Measurements from ENCODE around the gene HTR1E.

Gene HTR1E

GRCh38 chr6:87029711-87030314 lies 92.5 kb downstream of the HTR1E start:
- Mint-ChIP-seq H3K36me3 (no peaks in the 10 kb centered on the region), H3K27me3 (peaks cover 2% of the 10 kb centered on the region), H3K4me3 (no peak overlapping the region), H3K4me1 (ENCODE audit: low read depth) (no peaks in the 10 kb centered on the region), H3K9me3 (ENCODE audit: low read depth) (no peaks in the 10 kb centered on the region), H3K27ac (no peak overlapping the region)

- no peak overlapping the region for H3K4me3 Mint-ChIP-seq
- H3K27ac Mint-ChIP-seq = no peak overlapping the region
- H3K4me1 Mint-ChIP-seq (ENCODE audit: low read depth) = no peaks in the 10 kb centered on the region
- no peaks in the 10 kb centered on the region for H3K36me3 Mint-ChIP-seq
- H3K27me3 Mint-ChIP-seq = peaks cover 19% of the 10 kb centered on the region
- peaks cover 4% of the 10 kb centered on the region for H3K9me3 Mint-ChIP-seq (ENCODE audit: low read depth)
Measured at GRCh38 chr6:87040729-87041128, 103.4 kb downstream of the HTR1E start.

GRCh38 chr6:87045521-87046075 lies 108.3 kb downstream of the HTR1E start:
- Mint-ChIP-seq H3K27me3 (peaks cover 20% of the 10 kb centered on the region), H3K4me1 (ENCODE audit: low read depth) (no peaks in the 10 kb centered on the region), H3K27ac (no peak overlapping the region), H3K4me3 (no peak overlapping the region), H3K9me3 (ENCODE audit: low read depth) (no peaks in the 10 kb centered on the region), H3K36me3 (no peaks in the 10 kb centered on the region)

GRCh38 chr6:87049779-87050178 lies 112.5 kb downstream of the HTR1E start:
- Mint-ChIP-seq H3K27ac (no peak overlapping the region), H3K4me3 (no peak overlapping the region), H3K27me3 (peaks cover 12% of the 10 kb centered on the region), H3K4me1 (ENCODE audit: low read depth) (no peaks in the 10 kb centered on the region), H3K9me3 (ENCODE audit: low read depth) (no peaks in the 10 kb centered on the region), H3K36me3 (no peaks in the 10 kb centered on the region)

GRCh38 chr6:87053312-87053711 lies 116.0 kb downstream of the HTR1E start:
- H3K9me3 Mint-ChIP-seq (ENCODE audit: low read depth) = no peaks in the 10 kb centered on the region
- H3K36me3 Mint-ChIP-seq = no peaks in the 10 kb centered on the region
- H3K4me3 Mint-ChIP-seq = no peak overlapping the region
- H3K4me1 Mint-ChIP-seq (ENCODE audit: low read depth) = no peaks in the 10 kb centered on the region
- H3K27me3 Mint-ChIP-seq = peaks cover 15% of the 10 kb centered on the region
- no peak overlapping the region for H3K27ac Mint-ChIP-seq

GRCh38 chr6:87054143-87054833 lies 117.0 kb downstream of the HTR1E start:
- Mint-ChIP-seq H3K4me1 (ENCODE audit: low read depth) (no peaks in the 10 kb centered on the region), H3K36me3 (no peaks in the 10 kb centered on the region), H3K27me3 (peaks cover 13% of the 10 kb centered on the region), H3K27ac (no peak overlapping the region), H3K9me3 (ENCODE audit: low read depth) (no peaks in the 10 kb centered on the region), H3K4me3 (no peak overlapping the region)

GRCh38 chr6:87059943-87060342 lies 122.6 kb downstream of the HTR1E start:
- H3K36me3 Mint-ChIP-seq = no peaks in the 10 kb centered on the region
- no peak overlapping the region for H3K4me3 Mint-ChIP-seq
- H3K9me3 Mint-ChIP-seq (ENCODE audit: low read depth) = no peaks in the 10 kb centered on the region
- H3K27ac Mint-ChIP-seq = no peak overlapping the region
- no peaks in the 10 kb centered on the region for H3K4me1 Mint-ChIP-seq (ENCODE audit: low read depth)
- H3K27me3 Mint-ChIP-seq = peaks cover 17% of the 10 kb centered on the region

GRCh38 chr6:87065117-87065516 lies 127.8 kb downstream of the HTR1E start:
- H3K36me3 Mint-ChIP-seq = no peaks in the 10 kb centered on the region
- no peaks in the 10 kb centered on the region for H3K9me3 Mint-ChIP-seq (ENCODE audit: low read depth)
- H3K4me1 Mint-ChIP-seq (ENCODE audit: low read depth) = peaks cover 2% of the 10 kb centered on the region
- no peak overlapping the region for H3K27ac Mint-ChIP-seq
- H3K4me3 Mint-ChIP-seq = no peak overlapping the region
- H3K27me3 Mint-ChIP-seq = peaks cover 8% of the 10 kb centered on the region
